ENCODE measurements around the gene SLFN12L.

DNA sequence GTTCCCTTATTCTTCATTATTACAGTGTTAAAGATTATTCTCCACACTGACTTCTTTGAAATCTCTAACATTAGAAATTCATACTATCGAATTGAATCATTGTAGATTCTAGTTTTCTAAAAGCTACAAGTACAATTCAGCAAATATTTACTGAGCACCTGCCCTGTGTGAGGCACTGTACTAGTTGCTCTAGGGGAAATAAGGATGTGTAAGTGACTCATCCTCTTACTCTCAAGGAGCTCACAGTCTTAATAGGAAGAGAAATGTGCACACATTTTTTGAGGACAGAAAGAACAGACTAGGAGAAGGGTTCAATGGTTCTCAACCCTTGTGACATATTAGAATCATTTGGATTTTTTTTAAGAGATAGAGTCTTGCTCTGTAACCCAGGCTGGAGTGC is 7.7 kb upstream of the SLFN12L start:
- TF ChIP-seq, protein P1, sequence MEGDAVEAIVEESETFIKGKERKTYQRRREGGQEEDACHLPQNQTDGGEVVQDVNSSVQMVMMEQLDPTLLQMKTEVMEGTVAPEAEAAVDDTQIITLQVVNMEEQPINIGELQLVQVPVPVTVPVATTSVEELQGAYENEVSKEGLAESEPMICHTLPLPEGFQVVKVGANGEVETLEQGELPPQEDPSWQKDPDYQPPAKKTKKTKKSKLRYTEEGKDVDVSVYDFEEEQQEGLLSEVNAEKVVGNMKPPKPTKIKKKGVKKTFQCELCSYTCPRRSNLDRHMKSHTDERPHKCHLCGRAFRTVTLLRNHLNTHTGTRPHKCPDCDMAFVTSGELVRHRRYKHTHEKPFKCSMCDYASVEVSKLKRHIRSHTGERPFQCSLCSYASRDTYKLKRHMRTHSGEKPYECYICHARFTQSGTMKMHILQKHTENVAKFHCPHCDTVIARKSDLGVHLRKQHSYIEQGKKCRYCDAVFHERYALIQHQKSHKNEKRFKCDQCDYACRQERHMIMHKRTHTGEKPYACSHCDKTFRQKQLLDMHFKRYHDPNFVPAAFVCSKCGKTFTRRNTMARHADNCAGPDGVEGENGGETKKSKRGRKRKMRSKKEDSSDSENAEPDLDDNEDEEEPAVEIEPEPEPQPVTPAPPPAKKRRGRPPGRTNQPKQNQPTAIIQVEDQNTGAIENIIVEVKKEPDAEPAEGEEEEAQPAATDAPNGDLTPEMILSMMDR (IDR thresholded peaks at IDR 0.05): no peak
- TF ChIP-seq POLR2AphosphoS5 (IDR thresholded peaks at IDR 0.05; ENCODE audit: low read depth, low read length) (no peak), RAD21 (IDR thresholded peaks at IDR 0.05; ENCODE audit: low read length) (no peak), EZH2phosphoT487 (IDR thresholded peaks at IDR 0.05; ENCODE audit: borderline replicate concordance, low read depth) (no peak)
